Lung (tissue), 12 donors: Measurements from ENCODE around the gene STK4. TPM values are rescaled to one million over a fixed set of nuclear protein-coding genes. Genes with fewer than 3 reads are reported as not detected.
A peak's percentile ranks its signal among the peaks of the same experiment; 100 is the strongest.
"Not testable (repeated sequence)": the region's sequence is repeated elsewhere in the genome, so short reads cannot be mapped to it uniquely, and the experiment has no call there.

ENCODE experiments used
- ATAC-seq: fragments of 200-7000 bp; cut with Tn5 transposase; one replicate; pipeline ENCODE4 v1.9.1; 2020; ENCODE audit warnings: moderate number of reproducible peaks; ENCODE audit not compliant: insufficient read depth, low FRiP score
- DNase-seq, 3 donors: peaks; one replicate each; pipeline ENCODE4 v3.0.0-alpha.2; 2013 to 2017
- H3K27ac ChIP-seq, 2 donors: one replicate each; pipeline ENCODE4 v1.5.1; 2013; ENCODE audit warnings: mild to moderate bottlenecking in 2 of 2, moderate library complexity in 2 of 2, control low read depth in 1 of 2, inconsistent platforms in 1 of 2, low read depth in 1 of 2, low read length in 1 of 2
- H3K27me3 ChIP-seq, 3 donors: one replicate each; pipeline ENCODE4 v1.5.1; 2013; ENCODE audit warnings: low read length in 2 of 3; ENCODE audit not compliant: control insufficient read depth in 3 of 3, insufficient read depth in 3 of 3
- H3K36me3 ChIP-seq, 4 donors: one replicate each; pipeline ENCODE4 v1.5.1; 2013; ENCODE audit warnings: low read length in 4 of 4, mild to moderate bottlenecking in 1 of 4, moderate library complexity in 1 of 4; ENCODE audit not compliant: control insufficient read depth in 4 of 4, insufficient read depth in 4 of 4
- H3K4me1 ChIP-seq, 5 donors: one replicate each; pipeline ENCODE4 v1.5.1; 2013; ENCODE audit warnings: low read length in 5 of 5, mild to moderate bottlenecking in 2 of 5, moderate library complexity in 1 of 5; ENCODE audit not compliant: control insufficient read depth in 5 of 5, insufficient read depth in 5 of 5
- H3K4me3 ChIP-seq: one replicate; pipeline ENCODE4 v1.5.1; 2013; ENCODE audit warnings: mild to moderate bottlenecking, control low read depth, moderate library complexity
- H3K9ac ChIP-seq, 2 donors: one replicate each; pipeline ENCODE4 v1.5.1; 2013; ENCODE audit warnings: low read length in 2 of 2, control low read depth in 1 of 2; ENCODE audit not compliant: insufficient read depth in 1 of 2
- H3K9me3 ChIP-seq, 4 donors: one replicate each; pipeline ENCODE4 v1.5.1; 2013; ENCODE audit warnings: low read length in 3 of 4, mild to moderate bottlenecking in 1 of 4, moderate library complexity in 1 of 4; ENCODE audit not compliant: control insufficient read depth in 4 of 4, insufficient read depth in 3 of 4
- WGBS, 2 donors: extraction: QIAGEN DNeasy Blood & Tissue Kit; methylation state at CpG; one replicate each; pipeline ENCODE4 v1.1.7; 2013; 5-methylcytosine and 5-hydroxymethylcytosine counted together
- polyA plus RNA-seq, 2 donors: library from polyadenylated mRNA; stranded (reverse); fragments of 200-250 nt; gene quantifications; one replicate each; pipeline ENCODE4 v1.2.1, GENCODE V29; 2013
- total RNA-seq, 2 donors: library from RNA; depleted of rRNA in 1 of 2; stranded (reverse); fragments of >200 nt in 1 of 2; gene quantifications; one replicate each; pipeline ENCODE4 v1.2.1, GENCODE V29; 2014 to 2021
- TF ChIP-seq, protein P1 (sequence below): IDR thresholded peaks from 2 replicates; pipeline ENCODE4 v1.5.1; 2012; ENCODE audit warnings: mild to moderate bottlenecking; ENCODE audit errors: control extremely low read depth, extremely low read depth
- donor health status: control.
- donor health status: control.
- donor health status: Bipolar disorder and iron deficiency.
- donor health status: healthy.
- donor health status: DM: yes; HTN: yes; CAD: no.

The STK4 gene
- total and polyA plus RNA-seq, 4 donors: 11.8 to 70.9 (median 28.1) TPM

- peaks cover 0 to 6% (median 0%) of the 10 kb centered on the region in 5 donors for H3K4me1 ChIP-seq
- DNase-seq (no peak), ATAC-seq (no peak)
- H3K9me3 ChIP-seq: no peaks in the 10 kb centered on the region
- TF ChIP-seq, protein P1, sequence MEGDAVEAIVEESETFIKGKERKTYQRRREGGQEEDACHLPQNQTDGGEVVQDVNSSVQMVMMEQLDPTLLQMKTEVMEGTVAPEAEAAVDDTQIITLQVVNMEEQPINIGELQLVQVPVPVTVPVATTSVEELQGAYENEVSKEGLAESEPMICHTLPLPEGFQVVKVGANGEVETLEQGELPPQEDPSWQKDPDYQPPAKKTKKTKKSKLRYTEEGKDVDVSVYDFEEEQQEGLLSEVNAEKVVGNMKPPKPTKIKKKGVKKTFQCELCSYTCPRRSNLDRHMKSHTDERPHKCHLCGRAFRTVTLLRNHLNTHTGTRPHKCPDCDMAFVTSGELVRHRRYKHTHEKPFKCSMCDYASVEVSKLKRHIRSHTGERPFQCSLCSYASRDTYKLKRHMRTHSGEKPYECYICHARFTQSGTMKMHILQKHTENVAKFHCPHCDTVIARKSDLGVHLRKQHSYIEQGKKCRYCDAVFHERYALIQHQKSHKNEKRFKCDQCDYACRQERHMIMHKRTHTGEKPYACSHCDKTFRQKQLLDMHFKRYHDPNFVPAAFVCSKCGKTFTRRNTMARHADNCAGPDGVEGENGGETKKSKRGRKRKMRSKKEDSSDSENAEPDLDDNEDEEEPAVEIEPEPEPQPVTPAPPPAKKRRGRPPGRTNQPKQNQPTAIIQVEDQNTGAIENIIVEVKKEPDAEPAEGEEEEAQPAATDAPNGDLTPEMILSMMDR: no peak
- no peak overlapping the region for H3K27ac ChIP-seq
- H3K36me3 ChIP-seq: peaks cover 3 to 9% (median 7%) of the 10 kb centered on the region in 4 donors
- no peaks in the 10 kb centered on the region for H3K27me3 ChIP-seq
- no peak overlapping the region for H3K4me3 ChIP-seq
- peak overlapping the region in 1 of 2 donors; percentile 31 for H3K9ac ChIP-seq
Measured at GRCh38 chr20:45010399-45010828, 44.1 kb downstream of the STK4 start.

GRCh38 chr20:45011108-45011526, 44.8 kb downstream of the STK4 start:
- no peak overlapping the region for H3K4me3 ChIP-seq
- no peak overlapping the region for H3K27ac ChIP-seq
- peaks cover 0 to 10% (median 0%) of the 10 kb centered on the region in 5 donors for H3K4me1 ChIP-seq
- no peaks in the 10 kb centered on the region for H3K9me3 ChIP-seq
- peaks cover 3 to 9% (median 7%) of the 10 kb centered on the region in 4 donors for H3K36me3 ChIP-seq
- DNase-seq (peak; percentile 42 to 73 (median 68)), ATAC-seq (no peak)
- H3K27me3 ChIP-seq: no peaks in the 10 kb centered on the region
- 26 to 38% methylated on average over 2 of the region's 2 CpGs for WGBS, 2 donors
- TF ChIP-seq, protein P1: peak; percentile 43
- no peak overlapping the region for H3K9ac ChIP-seq

DNA sequence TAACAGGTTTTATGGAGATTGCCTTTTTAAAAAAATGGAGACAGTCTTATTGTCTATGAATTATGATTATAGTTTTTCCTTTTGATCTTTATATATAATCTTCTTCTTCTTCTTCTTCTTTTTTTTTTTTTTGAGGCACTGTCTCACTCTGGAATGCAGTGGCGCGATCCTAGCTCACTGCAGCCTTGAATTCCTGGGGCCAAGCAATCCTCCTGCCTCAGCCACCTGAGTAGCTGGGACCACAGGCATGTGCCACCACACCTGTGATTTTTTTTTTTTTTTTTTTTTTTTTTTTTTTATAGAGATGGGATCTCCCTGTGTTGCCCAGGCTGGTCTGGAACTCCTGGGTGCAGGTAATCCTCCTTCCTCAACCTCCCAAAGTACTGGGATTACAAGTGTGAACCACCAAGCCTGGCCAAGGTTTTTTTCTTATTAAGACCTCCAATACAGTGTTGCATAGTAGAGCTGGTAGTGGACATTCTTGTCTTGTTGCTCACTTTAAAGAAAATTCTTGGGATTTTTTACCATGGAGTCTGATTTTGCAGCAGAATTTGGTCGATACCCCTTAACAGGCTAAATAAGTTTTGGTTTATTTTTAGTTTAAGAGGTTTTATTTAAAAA, 46.5 kb downstream of the STK4 start:
- peaks cover 1 to 7% (median 3%) of the 10 kb centered on the region in 4 donors for H3K36me3 ChIP-seq
- TF ChIP-seq, protein P1: no peak
- DNase-seq (no peak), ATAC-seq (no peak)
- H3K27me3 ChIP-seq: no peaks in the 10 kb centered on the region
- no peak overlapping the region for H3K9ac ChIP-seq
- no peak overlapping the region for H3K4me3 ChIP-seq
- H3K9me3 ChIP-seq: no peaks in the 10 kb centered on the region
- 94 to 95% methylated on average over 3 of the region's 3 CpGs for WGBS, 2 donors
- H3K4me1 ChIP-seq: peaks cover 0 to 17% (median 0%) of the 10 kb centered on the region in 5 donors
- no peak overlapping the region for H3K27ac ChIP-seq

DNA sequence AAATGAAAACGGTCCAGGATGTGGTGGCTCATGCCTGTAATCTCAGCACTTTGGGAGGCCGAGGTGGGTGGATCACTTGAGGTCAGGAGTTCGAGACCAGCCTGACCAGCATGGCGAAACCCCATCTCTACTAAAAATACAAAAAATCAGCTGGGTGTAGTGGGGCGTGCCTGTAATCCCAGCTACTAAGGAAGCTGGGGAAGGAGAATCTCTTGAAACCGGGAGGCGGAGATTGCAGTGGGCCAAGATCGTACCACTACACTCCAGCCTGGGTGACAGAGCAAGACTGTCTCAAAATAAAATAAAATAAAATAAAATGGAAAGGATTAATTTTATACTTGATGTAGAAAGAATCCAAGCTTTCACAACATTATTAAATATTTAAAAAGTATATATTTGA, 47.8 kb downstream of the STK4 start:
- Histone ChIP-seq H3K27ac (peak overlapping the region in 1 of 2 donors; percentile 50), H3K4me1 (peaks cover 0 to 17% (median 0%) of the 10 kb centered on the region in 5 donors)
- H3K36me3 ChIP-seq, H3K27me3 ChIP-seq, H3K4me3 ChIP-seq, H3K9me3 ChIP-seq, H3K9ac ChIP-seq, DNase-seq, ATAC-seq: not testable (repeated sequence)
- WGBS, 2 donors: 84 to 85% methylated on average over 8 of the region's 8 CpGs
